Stimulated activated CD8-positive, alpha-beta memory T cell treated with anti-CD3 and anti-CD28 coated beads, Interleukin-15, amount 100 ng/mL, for 48 hours (primary cell): ENCODE measurements around the gene DYNLL2.
"Not testable (repeated sequence)": the region's sequence is repeated elsewhere in the genome, so short reads cannot be mapped to it uniquely, and the experiment has no call there.

ENCODE experiments used
- DNase-seq, 2 donors: peaks; one replicate each; pipeline ENCODE4 v3.0.0-alpha.2; 2020; ENCODE audit warnings: low read depth in 2 of 2

The DYNLL2 gene

GRCh38 chr17:58072862-58073261, 10.4 kb upstream of the DYNLL2 start:
- DNase-seq = no peak

- not testable (repeated sequence) for DNase-seq
Observed at GRCh38 chr17:58073266-58073665, 10.0 kb upstream of the DYNLL2 start.

- DNase-seq = not testable (repeated sequence)
Observed at GRCh38 chr17:58074406-58074805, 8.8 kb upstream of the DYNLL2 start.

- DNase-seq = no peak
Observed at GRCh38 chr17:58079300-58080033, 3.8 kb upstream of the DYNLL2 start.

GRCh38 chr17:58081646-58082340, 1.4 kb upstream of the DYNLL2 start:
- no peak for DNase-seq

GRCh38 chr17:58082341-58082869, 814 bp upstream of the DYNLL2 start:
- DNase-seq = no peak

GRCh38 chr17:58083491-58084316, 485 bp downstream of the DYNLL2 start:
- DNase-seq = peak; percentile 55 to 60

GRCh38 chr17:58084317-58084981, 1.2 kb downstream of the DYNLL2 start:
- DNase-seq = peak in 1 of 2 donors; percentile 10

- DNase-seq = no peak
Observed at GRCh38 chr17:58085039-58085715, 2.0 kb downstream of the DYNLL2 start.

- DNase-seq = no peak
Observed at GRCh38 chr17:58086953-58087352, 3.7 kb downstream of the DYNLL2 start.

GRCh38 chr17:58088624-58089023, 5.4 kb downstream of the DYNLL2 start:
- DNase-seq = no peak

- no peak for DNase-seq
Observed at GRCh38 chr17:58089111-58089510, 5.9 kb downstream of the DYNLL2 start.

GRCh38 chr17:58091024-58091567, 7.9 kb downstream of the DYNLL2 start:
- DNase-seq = no peak

- no peak for DNase-seq
Observed at GRCh38 chr17:58092101-58092796, 9.0 kb downstream of the DYNLL2 start.

GRCh38 chr17:58092797-58093385, 9.7 kb downstream of the DYNLL2 start:
- no peak for DNase-seq

GRCh38 chr17:58094118-58094517, 10.9 kb downstream of the DYNLL2 start:
- DNase-seq = no peak

GRCh38 chr17:58096892-58097291, 13.7 kb downstream of the DYNLL2 start:
- no peak for DNase-seq

- no peak for DNase-seq
Observed at GRCh38 chr17:58097384-58098088, 14.3 kb downstream of the DYNLL2 start.

GRCh38 chr17:58100506-58100905, 17.3 kb downstream of the DYNLL2 start:
- no peak for DNase-seq
